Measurements from ENCODE around the gene SMURF1.

- TF ChIP-seq POLR2AphosphoS5 (IDR thresholded peaks at IDR 0.05), result no peak
- TF ChIP-seq CTCF (IDR thresholded peaks at IDR 0.05), result no peak
These were observed 127.7 kb downstream of the SMURF1 start for GRCh38 chr7:99016196-99016595.
